HepG2 (cell line): Measurements from ENCODE around the gene NELFB. TPM values are rescaled to one million over a fixed set of nuclear protein-coding genes. Genes with fewer than 3 reads are reported as not detected.

Experiments used
- AGO1 ChIP-seq: fragments of 200-400 bp; formaldehyde crosslinking; IDR thresholded peaks from 2 replicates; pipeline ENCODE4 v1.6.1; 2017; ENCODE audit warnings: mild to moderate bottlenecking, low read depth, low read length, moderate library complexity; ENCODE audit not compliant: poor library complexity, severe bottlenecking
- CEBPG ChIP-seq: IDR thresholded peaks from 2 replicates; pipeline ENCODE4 v1.6.1; 2016
- CREM ChIP-seq, 2 experiments: sonication (generic) in 1 of 2; formaldehyde crosslinking in 1 of 2; IDR thresholded peaks; 2 replicates each; pipeline versions ENCODE4 v1.4.0 to v1.6.1; 2016 to 2020; ENCODE audit warnings: antibody characterized with exemption in 1 of 2, mild to moderate bottlenecking in 1 of 2, missing genetic modification reagents in 1 of 2
- GTF2F1 ChIP-seq: fragments of 150-350 bp; IDR thresholded peaks from 2 replicates; pipeline ENCODE4 v1.6.1; 2014; ENCODE audit warnings: low read length
- GTF3A ChIP-seq: sonication (generic); formaldehyde crosslinking; conservative IDR thresholded peaks from 2 replicates; pipeline ENCODE4 v1.4.0; 2020; ENCODE audit warnings: mild to moderate bottlenecking, missing genetic modification reagents
- HOMEZ ChIP-seq: IDR thresholded peaks from 2 replicates; pipeline ENCODE4 v1.6.1; 2016; ENCODE audit warnings: low read depth
- MYC ChIP-seq: sonication (generic); formaldehyde crosslinking; IDR thresholded peaks from 2 replicates; pipeline ENCODE4 v1.9.0; 2021; ENCODE audit warnings: missing genetic modification reagents, borderline replicate concordance
- RFXANK ChIP-seq: IDR thresholded peaks from 2 replicates; pipeline ENCODE4 v1.6.1; 2016
- SAP130 ChIP-seq: IDR thresholded peaks from 2 replicates; pipeline ENCODE4 v1.6.1; 2016; ENCODE audit warnings: low read depth
- SIN3A ChIP-seq: IDR thresholded peaks from 2 replicates; pipeline ENCODE4 v1.6.1; 2011; ENCODE audit warnings: low read depth, mild to moderate bottlenecking, control low read depth, low read length, borderline replicate concordance
- TCF12 ChIP-seq, 2 experiments: fragments of 450-650 bp in 1 of 2; sonication (generic) in 1 of 2; formaldehyde crosslinking in 1 of 2; IDR thresholded peaks; 2 replicates each; pipeline versions ENCODE4 v1.6.1 to v1.8.0; 2017 to 2022; ENCODE audit warnings: antibody characterized with exemption in 1 of 2, mild to moderate bottlenecking in 1 of 2, missing genetic modification reagents in 1 of 2, moderate library complexity in 1 of 2
- ZFY ChIP-seq: sonication (generic); formaldehyde crosslinking; IDR thresholded peaks from 2 replicates; pipeline ENCODE4 v1.4.0; 2020; ENCODE audit warnings: missing genetic modification reagents
- ZNF446 ChIP-seq: sonication (generic); formaldehyde crosslinking; IDR thresholded peaks from 2 replicates; pipeline ENCODE4 v1.5.0; 2020; ENCODE audit warnings: mild to moderate bottlenecking, missing genetic modification reagents
- ZNF597 ChIP-seq: sonication (generic); formaldehyde crosslinking; IDR thresholded peaks from 2 replicates; pipeline ENCODE4 v1.5.0; 2020; ENCODE audit warnings: missing genetic modification reagents
- ZNF687 ChIP-seq: sonication (generic); formaldehyde crosslinking; IDR thresholded peaks from 2 replicates; pipeline ENCODE4 v1.5.1; 2020; ENCODE audit warnings: mild to moderate bottlenecking, missing genetic modification reagents, moderate library complexity
- ZNF710 ChIP-seq: sonication (generic); formaldehyde crosslinking; IDR thresholded peaks from 2 replicates; pipeline ENCODE4 v1.5.0; 2020; ENCODE audit warnings: mild to moderate bottlenecking, missing genetic modification reagents, borderline replicate concordance
- ZNF83 ChIP-seq: sonication (generic); formaldehyde crosslinking; IDR thresholded peaks from 2 replicates; pipeline ENCODE4 v1.4.0; 2020; ENCODE audit warnings: missing genetic modification reagents, mild to moderate bottlenecking, borderline replicate concordance
- polyA plus RNA-seq, 8 experiments: library from polyadenylated mRNA; depleted of rRNA in 3 of 8; stranded (reverse) in 7 of 8; unstranded in 1 of 8; fragments of >200 nt; fragmentation: Illumina TruSeq in 4 of 8; extraction: Trizol in 4 of 8; gene quantifications; 2 replicates each; pipeline versions ENCODE4 v1.2.1 to v1.2.3, GENCODE V29; 2011 to 2016; ENCODE audit warnings: low read depth in 4 of 8, missing spikeins in 1 of 8, mixed read lengths in 1 of 8; ENCODE audit not compliant: insufficient read depth in 1 of 8
- total RNA-seq, 5 experiments: library from RNA; depleted of rRNA; stranded (reverse); fragments of >200 nt; fragmentation: Illumina TruSeq; extraction: Trizol; gene quantifications; 2 replicates each; pipeline ENCODE4 v1.2.3, GENCODE V29; 2016; ENCODE audit warnings: low read depth in 1 of 5

Gene NELFB
- total and polyA plus RNA-seq, 2 of the 13 experiments (the other 11 are each of a cell fraction or from before 2014, with no cell fraction given) = 26.5 to 45.8 TPM

- TF ChIP-seq RFXANK (CRISPR knock-in tag) (no peak), ZFY (CRISPR knock-in tag) (peak; percentile 42; the same call in 1 of the 2 replicates), MYC (0 out of 2 replicates have a peak, but pooled peaks have one; percentile 14), CEBPG (CRISPR knock-in tag) (0 out of 2 replicates have a peak, but pooled peaks have one; percentile 26), CREM (IDR thresholded peaks at IDR 0.05) (no peak), CREM (CRISPR knock-in tag; IDR thresholded peaks at IDR 0.05) (no peak), SIN3A (peak; percentile 29; the same call in 1 of the 2 replicates), GTF2F1 (no peak), SAP130 (CRISPR knock-in tag) (peak; percentile 2; the same call in 1 of the 2 replicates), ZNF687 (CRISPR knock-in tag) (peak; percentile 59), ZNF446 (CRISPR knock-in tag) (peak; percentile 34; the same call in 1 of the 2 replicates), ZNF710 (no peak), HOMEZ (CRISPR knock-in tag) (no peak), GTF3A (CRISPR knock-in tag) (no peak), TCF12 (IDR thresholded peaks at IDR 0.05) (no peak), TCF12 (CRISPR knock-in tag; IDR thresholded peaks at IDR 0.05) (0 out of 2 replicates have a peak, but pooled peaks have one; percentile 45), ZNF83 (CRISPR knock-in tag) (no peak), AGO1 (peak; percentile 68), ZNF597 (no peak)
These were observed 7.8 kb upstream of the NELFB start (continued) for GRCh38 chr9:137247135-137247915.
